ENCODE data around the gene IGFBP2. TPM values are rescaled to one million over a fixed set of nuclear protein-coding genes. Genes with fewer than 3 reads are reported as not detected.
A peak's percentile ranks its signal among the peaks of the same experiment; 100 is the strongest.

The IGFBP2 gene
- total and polyA plus RNA-seq, 2 of the 8 experiments (the other 6 are each of a cell fraction or from before 2014, with no cell fraction given): 326 to 782 TPM

- Histone ChIP-seq H3K79me1 (ENCODE audit: low read depth, low read length) (no peaks in the 10 kb centered on the region), H2BK15ac (ENCODE audit: low read length) (no peak overlapping the region; the same call in 1 of the 2 replicates), H3K23ac (ENCODE audit: insufficient read length) (no peak overlapping the region), H4K20me1 (replicated peaks in 1 of 2; ENCODE audit: control insufficient read depth in 1 of 2, insufficient read depth in 2 of 2, low read length in 2 of 2) (no peaks in the 10 kb centered on the region), H3K79me2 (ENCODE audit: control insufficient read depth in 1 of 2, insufficient read depth in 2 of 2, low read length in 2 of 2) (no peaks in the 10 kb centered on the region), H3K27me3 (replicated peaks in 1 of 4; ENCODE audit: control insufficient read depth in 3 of 4, extremely low read depth in 1 of 4, insufficient read depth in 3 of 4, low read length in 3 of 4) (no peaks in the 10 kb centered on the region; a peak in 1 of 7 replicates), H2BK20ac (ENCODE audit: low read length) (peak overlapping the region; percentile 98), H3K27ac (ENCODE audit: low read depth, low read length) (no peak overlapping the region; the same call in 1 of the 2 replicates), H2BK5ac (ENCODE audit: low read depth, low read length) (peak overlapping the region; percentile 76; the same call in 1 of the 2 replicates), H3K4me3 (ENCODE audit: extremely low read depth in 1 of 4, insufficient read depth in 2 of 4, low read depth in 3 of 4, low read length in 4 of 4) (no peak overlapping the region), H3K4ac (replicated peaks; ENCODE audit: insufficient read length, low read depth, low read length) (no peak overlapping the region), H4K8ac (ENCODE audit: extremely low read depth, insufficient read depth, low read length) (peak overlapping the region; percentile 60; the same call in 1 of the 2 replicates), H2AK5ac (ENCODE audit: low read depth, low read length) (no peak overlapping the region), H3K9me3 (ENCODE audit: insufficient read depth in 2 of 2, low read depth in 1 of 2, low read length in 1 of 2) (no peaks in the 10 kb centered on the region; a peak in 1 of 4 replicates), H4K5ac (ENCODE audit: insufficient read length, low read depth, low read length) (no peak overlapping the region), H2AFZ (ENCODE audit: low read length) (peak overlapping the region; percentile 71), H3K36me3 (ENCODE audit: control insufficient read depth in 2 of 4, insufficient read depth in 4 of 4, low read length in 3 of 4) (no peaks in the 10 kb centered on the region), H3K18ac (ENCODE audit: extremely low read depth, low read length) (peak overlapping the region; percentile 90), H3K23me2 (ENCODE audit: low read depth, low read length) (no peaks in the 10 kb centered on the region; the same call in 1 of the 2 replicates), H3K4me2 (ENCODE audit: insufficient read depth in 1 of 2, low read depth in 2 of 2, low read length in 2 of 2) (peak overlapping the region; percentile 22 to 38; a peak in 3 of 4 replicates), H2BK120ac (replicated peaks; ENCODE audit: low read depth, low read length) (peak overlapping the region; percentile 1), H3K4me1 (replicated peaks in 1 of 4; ENCODE audit: control insufficient read depth in 3 of 4, insufficient read depth in 4 of 4, low read length in 3 of 4) (peaks cover 10 to 17% (median 14%) of the 10 kb centered on the region in 4 experiments), H3K14ac (ENCODE audit: insufficient read length) (no peak overlapping the region), H4K91ac (replicated peaks; ENCODE audit: insufficient read length, low read length) (peak overlapping the region; percentile 17), H3K56ac (replicated peaks; ENCODE audit: insufficient read length, low read depth, low read length) (no peak overlapping the region), H2BK12ac (ENCODE audit: low read depth, low read length) (peak overlapping the region; percentile 91; the same call in 1 of the 2 replicates), H3K9ac (replicated peaks in 1 of 4; ENCODE audit: extremely low read depth in 1 of 4, low read depth in 3 of 4, low read length in 3 of 4) (no peak overlapping the region; a peak in 1 of 7 replicates)
- DNase-seq (ENCODE audit: low read depth in 1 of 2, low spot score in 2 of 2) (peak in 1 of 2 experiments; percentile 57), FAIRE-seq (no peak)
- ChIA-PET CTCF (ENCODE audit: partially characterized antibody) (interaction anchor here (0.5 to 8.4 kb wide), 12 partner anchors 13 to 101 kb away, joined by 3 to 70 read pairs (median 4); no protein-coding TSS in a partner anchor), POLR2A (ENCODE audit: partially characterized antibody) (interaction anchor here (0.6 to 5.1 kb wide), 13 partner anchors 9 to 121 kb away, joined by 3 to 32 read pairs (median 4); partner anchors contain the start of gene RPL37A)
- TF ChIP-seq TAF1 (IDR thresholded peaks at IDR 0.05; ENCODE audit: low read depth, low read length) (peak; percentile 14; the same call in 1 of the 2 replicates), CREB1 (IDR thresholded peaks at IDR 0.05) (no peak), ASH2L (IDR thresholded peaks at IDR 0.05; ENCODE audit: low read length) (peak; percentile 45), SRF (IDR thresholded peaks at IDR 0.05; ENCODE audit: low read depth, low read length) (no peak), RXRA (IDR thresholded peaks at IDR 0.05; ENCODE audit: insufficient read depth, low read depth, low read length) (no peak), RBBP5 (IDR thresholded peaks at IDR 0.05; ENCODE audit: borderline replicate concordance, low read depth, low read length) (0 out of 2 replicates have a peak, but pooled peaks have one; percentile 49), TCF12 (IDR thresholded peaks at IDR 0.05; ENCODE audit: low read depth, low read length) (0 out of 2 replicates have a peak, but pooled peaks have one; percentile 55), CBX5 (IDR thresholded peaks at IDR 0.05; ENCODE audit: low read depth, low read length) (no peak), BACH1 (IDR thresholded peaks at IDR 0.05; ENCODE audit: low read length) (no peak), MAX (IDR thresholded peaks at IDR 0.05) (peak; percentile 37; the same call in 1 of the 2 replicates)
- WGBS, 2 experiments (ENCODE audit: extremely low coverage in 1 of 2, insufficient coverage in 1 of 2, insufficient read length in 1 of 2, insufficient replicate concordance in 2 of 2, low coverage in 1 of 2, low lambda C conversion rate in 2 of 2, missing lambda C conversion rate in 1 of 2): 48% methylated on average over 11 of the region's 12 CpGs; no CpG with 5 or more reads in 1 of the 2 experiments
Measured at GRCh38 chr2:216619411-216620393, 13.5 kb upstream of the IGFBP2 start.

Data from H1 (cell line).